Astrocyte of the cerebellum (primary cell): ENCODE data around the gene CPA3.

Experiments used
- DNase-seq: peaks from one replicate; pipeline ENCODE4 v3.0.0-alpha.2; 2011; ENCODE audit warnings: low read depth
- H3K4me3 ChIP-seq: 2 replicates; pipeline ENCODE4 v1.5.1; 2011; ENCODE audit warnings: mild to moderate bottlenecking, low read depth, low read length, moderate library complexity
- CTCF ChIP-seq: IDR thresholded peaks from 2 replicates; pipeline ENCODE4 v1.5.1; 2012; ENCODE audit warnings: low read length, low read depth, moderate library complexity, mild to moderate bottlenecking; ENCODE audit errors: missing control alignments
- in situ Hi-C: cut with HindIII; loops from 2 replicates; pipeline ENCODE4 v1.10.0; 2017; ENCODE audit warnings: low sequenced_read_pairs

The CPA3 gene

GRCh38 chr3:148840451-148840850 is 24.6 kb upstream of the CPA3 start:
- no peak for DNase-seq
- H3K4me3 ChIP-seq, result no peak overlapping the region
- in situ Hi-C loops, result no loop called here
- no peak for TF ChIP-seq CTCF

GRCh38 chr3:148845756-148846395 is 19.2 kb upstream of the CPA3 start:
- in situ Hi-C loops, result no loop called here
- TF ChIP-seq CTCF, result no peak
- no peak for DNase-seq
- H3K4me3 ChIP-seq, result no peak overlapping the region

- no peak for TF ChIP-seq CTCF
- DNase-seq, result peak; percentile 9
- in situ Hi-C loops, result no loop called here
- no peak overlapping the region for H3K4me3 ChIP-seq
These were observed 17.7 kb upstream of the CPA3 start for GRCh38 chr3:148847351-148847750.

- in situ Hi-C loops, result no loop called here
- DNase-seq, result no peak
- no peak for TF ChIP-seq CTCF
- H3K4me3 ChIP-seq, result no peak overlapping the region
These were observed 16.7 kb upstream of the CPA3 start for GRCh38 chr3:148848410-148848809.

GRCh38 chr3:148852271-148852992 is 12.7 kb upstream of the CPA3 start:
- in situ Hi-C loops, result no loop called here
- no peak for TF ChIP-seq CTCF
- H3K4me3 ChIP-seq, result no peak overlapping the region
- DNase-seq, result no peak

- no peak for TF ChIP-seq CTCF
- in situ Hi-C loops, result no loop called here
- no peak overlapping the region for H3K4me3 ChIP-seq
- no peak for DNase-seq
These were observed 12.0 kb upstream of the CPA3 start for GRCh38 chr3:148853076-148853475.
